H9 (cell line): ENCODE data around the gene PAM. TPM values are rescaled to one million over a fixed set of nuclear protein-coding genes. Genes with fewer than 3 reads are reported as not detected.

Experiments used
- DNase-seq: peaks from one replicate; pipeline ENCODE4 v3.0.0-alpha.2; 2017
- H2AFZ ChIP-seq: one replicate; pipeline ENCODE4 v1.6.1; 2013; ENCODE audit warnings: mild to moderate bottlenecking, low read length, control low read depth, moderate library complexity
- H2AK5ac ChIP-seq: 2 replicates; pipeline ENCODE4 v1.6.1; 2013; ENCODE audit warnings: low read length, control low read depth, mixed read lengths; ENCODE audit not compliant: insufficient read length
- H2BK120ac ChIP-seq: one replicate; pipeline ENCODE4 v1.6.1; 2013; ENCODE audit warnings: low read depth, mild to moderate bottlenecking, low read length, control low read depth, inconsistent platforms; ENCODE audit not compliant: poor library complexity, severe bottlenecking
- H2BK12ac ChIP-seq: 2 replicates; pipeline ENCODE4 v1.6.1; 2013; ENCODE audit warnings: low read length, control low read depth, mixed read lengths, low read depth; ENCODE audit not compliant: insufficient read length
- H2BK15ac ChIP-seq: 2 replicates; pipeline ENCODE4 v1.6.1; 2013; ENCODE audit warnings: low read depth, low read length, control low read depth
- H2BK20ac ChIP-seq: one replicate; pipeline ENCODE4 v1.6.1; 2013; ENCODE audit warnings: low read depth, mild to moderate bottlenecking, low read length, control low read depth, inconsistent platforms; ENCODE audit not compliant: poor library complexity, severe bottlenecking
- H2BK5ac ChIP-seq: 2 replicates; pipeline ENCODE4 v1.6.1; 2013; ENCODE audit warnings: low read length, control low read depth, mixed read lengths; ENCODE audit not compliant: insufficient read length
- H3K14ac ChIP-seq: 2 replicates; pipeline ENCODE4 v1.6.1; 2013; ENCODE audit warnings: low read length, control low read depth; ENCODE audit not compliant: insufficient read depth
- H3K18ac ChIP-seq: 2 replicates; pipeline ENCODE4 v1.6.1; 2013; ENCODE audit warnings: low read depth, mild to moderate bottlenecking, mixed read lengths, low read length, control low read depth; ENCODE audit not compliant: insufficient read length
- H3K23ac ChIP-seq: 2 replicates; pipeline ENCODE4 v1.6.1; 2013; ENCODE audit warnings: low read length, control low read depth, mixed read lengths, low read depth; ENCODE audit not compliant: insufficient read length
- H3K23me2 ChIP-seq: 2 replicates; pipeline ENCODE4 v1.6.1; 2013; ENCODE audit warnings: low read depth, mild to moderate bottlenecking, mixed read lengths, low read length, control low read depth; ENCODE audit not compliant: insufficient read length, poor library complexity, severe bottlenecking
- H3K27ac ChIP-seq: 2 replicates; pipeline ENCODE4 v1.5.1; 2013; ENCODE audit warnings: low read length, control low read depth, mixed read lengths, low read depth; ENCODE audit not compliant: insufficient read length
- H3K27me3 ChIP-seq: 2 replicates; pipeline ENCODE4 v1.6.1; 2013; ENCODE audit warnings: low read length, control low read depth, inconsistent platforms; ENCODE audit not compliant: insufficient read depth
- H3K4ac ChIP-seq: 2 replicates; pipeline ENCODE4 v1.6.1; 2013; ENCODE audit warnings: low read depth, mild to moderate bottlenecking, control low read depth, inconsistent platforms, low read length, moderate library complexity
- H3K4me1 ChIP-seq: 2 replicates; pipeline ENCODE4 v1.6.1; 2013; ENCODE audit warnings: low read length, control low read depth, inconsistent platforms; ENCODE audit not compliant: insufficient read depth
- H3K4me2 ChIP-seq: 2 replicates; pipeline ENCODE4 v1.6.1; 2013; ENCODE audit warnings: low read length, control low read depth, mixed read lengths; ENCODE audit not compliant: insufficient read length, insufficient read depth
- H3K56ac ChIP-seq: 2 replicates; pipeline ENCODE4 v1.6.1; 2013; ENCODE audit warnings: low read depth, mild to moderate bottlenecking, mixed read lengths, low read length, control low read depth; ENCODE audit not compliant: insufficient read length
- H3K79me1 ChIP-seq: 2 replicates; pipeline ENCODE4 v1.6.1; 2013; ENCODE audit warnings: low read depth, mild to moderate bottlenecking, moderate library complexity, low read length, control low read depth, inconsistent platforms; ENCODE audit not compliant: insufficient read depth, poor library complexity, severe bottlenecking
- H3K79me2 ChIP-seq: 2 replicates; pipeline ENCODE4 v1.6.1; 2013; ENCODE audit warnings: low read length, control low read depth, inconsistent platforms; ENCODE audit not compliant: insufficient read depth
- H3K9ac ChIP-seq: 2 replicates; pipeline ENCODE4 v1.6.1; 2013; ENCODE audit warnings: low read length, control low read depth, mixed read lengths; ENCODE audit not compliant: insufficient read length; ENCODE audit errors: extremely low read depth
- H3K9me3 ChIP-seq: one replicate; pipeline ENCODE4 v1.6.1; 2013; ENCODE audit warnings: low read depth, low read length, inconsistent platforms; ENCODE audit not compliant: control insufficient read depth
- H3T11ph ChIP-seq: one replicate; pipeline ENCODE4 v1.6.1; 2013; ENCODE audit warnings: mild to moderate bottlenecking, low read length, control low read depth, inconsistent platforms
- H4K20me1 ChIP-seq: one replicate; pipeline ENCODE4 v1.6.1; 2013; ENCODE audit not compliant: control insufficient read depth, insufficient read length, insufficient read depth
- H4K5ac ChIP-seq: 2 replicates; pipeline ENCODE4 v1.6.1; 2013; ENCODE audit warnings: low read depth, mild to moderate bottlenecking, mixed read lengths, low read length, control low read depth; ENCODE audit not compliant: insufficient read length
- H4K8ac ChIP-seq: replicated peaks from 2 replicates; pipeline ENCODE4 v1.6.1; 2013; ENCODE audit warnings: low read length, control low read depth, mixed read lengths, low read depth; ENCODE audit not compliant: insufficient read length
- H4K91ac ChIP-seq: 2 replicates; pipeline ENCODE4 v1.6.1; 2013; ENCODE audit warnings: low read depth, mild to moderate bottlenecking, moderate library complexity, mixed read lengths, low read length, control low read depth; ENCODE audit not compliant: insufficient read length
- H3K27ac Mint-ChIP-seq, 3 experiments: 2 replicates in 2 of 3; 3 replicates in 1 of 3; pipeline ENCODE4 v1.8.0; 2020 to 2021; ENCODE audit warnings: mixed read lengths in 3 of 3, mild to moderate bottlenecking in 1 of 3, moderate library complexity in 1 of 3
- H3K27me3 Mint-ChIP-seq: 2 replicates; pipeline ENCODE4 v1.8.0; 2021; ENCODE audit warnings: low read depth, mild to moderate bottlenecking, moderate library complexity, mixed read lengths
- H3K36me3 Mint-ChIP-seq, 3 experiments: 2 replicates in 2 of 3; 3 replicates in 1 of 3; pipeline ENCODE4 v1.8.0; 2020 to 2021; ENCODE audit warnings: low read depth in 3 of 3, mixed read lengths in 3 of 3; ENCODE audit not compliant: insufficient read depth in 1 of 3
- H3K4me1 Mint-ChIP-seq, 2 experiments: 2 replicates each; pipeline ENCODE4 v1.8.0; 2020; ENCODE audit warnings: mixed read lengths in 2 of 2
- H3K4me3 Mint-ChIP-seq, 2 experiments: 2 replicates in 1 of 2; 3 replicates in 1 of 2; pipeline ENCODE4 v1.8.0; 2020 to 2021; ENCODE audit warnings: mild to moderate bottlenecking in 2 of 2, mixed read lengths in 2 of 2, moderate library complexity in 1 of 2
- H3K9me3 Mint-ChIP-seq, 2 experiments: 2 replicates in 1 of 2; 3 replicates in 1 of 2; pipeline ENCODE4 v1.8.0; 2020; ENCODE audit warnings: mild to moderate bottlenecking in 2 of 2, mixed read lengths in 2 of 2, moderate library complexity in 1 of 2
- CTCF ChIP-seq: fragments of 200-600 bp; sonication (generic); conservative IDR thresholded peaks from 3 replicates; pipeline ENCODE4 v1.8.0; 2021; ENCODE audit warnings: antibody characterized with exemption, mild to moderate bottlenecking
- WGBS: extraction: QIAGEN DNeasy Blood & Tissue Kit; methylation state at CpG from one replicate; pipeline ENCODE4 v1.1.7; 2013; ENCODE audit warnings: missing lambda C conversion rate, low lambda C conversion rate, mixed read lengths; ENCODE audit not compliant: insufficient read length; ENCODE audit errors: extremely low coverage; 5-methylcytosine and 5-hydroxymethylcytosine counted together
- total RNA-seq: library from RNA; stranded (reverse); gene quantifications from 2 replicates; pipeline ENCODE4 v1.2.1, GENCODE V29; 2021

PAM gene
- total RNA-seq, 1 experiment from 2014 or later, result 31.5 TPM

DNA sequence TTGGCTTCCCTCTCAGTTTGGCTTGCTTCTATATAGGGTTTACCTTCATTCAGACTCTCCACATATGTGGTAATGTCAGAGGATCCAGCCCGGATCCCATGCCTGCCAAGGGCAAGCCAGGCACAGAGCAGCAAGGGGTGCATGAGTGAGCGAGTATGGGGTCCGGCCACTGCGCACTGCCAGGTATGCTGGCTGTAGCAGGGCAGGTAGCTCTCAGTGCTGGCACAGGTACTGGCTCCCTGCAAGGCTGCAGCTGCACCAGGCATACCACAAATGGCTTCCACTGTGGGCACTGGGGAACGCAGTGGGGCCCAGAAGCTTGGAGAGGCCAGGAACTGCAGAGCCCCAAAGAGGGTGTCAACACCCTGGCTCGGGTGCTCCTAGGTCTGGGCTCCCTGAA lies 278.6 kb downstream of the PAM start:
- WGBS, result no CpG with 5 or more reads among the region's 6 CpGs
- Histone ChIP-seq H3K56ac (no peak overlapping the region), H3K9ac (no peak overlapping the region), H3K4me2 (no peak overlapping the region), H3K27ac (no peak overlapping the region), H2BK20ac (no peak overlapping the region), H2BK12ac (no peak overlapping the region), H2AK5ac (no peak overlapping the region), H2BK120ac (no peak overlapping the region), H4K20me1 (no peaks in the 10 kb centered on the region), H3K79me2 (no peaks in the 10 kb centered on the region), H3K18ac (no peak overlapping the region), H3K14ac (no peak overlapping the region), H3T11ph (no peak overlapping the region), H3K9me3 (peaks cover 13% of the 10 kb centered on the region), H4K5ac (no peak overlapping the region), H3K27me3 (no peaks in the 10 kb centered on the region), H3K4ac (no peak overlapping the region), H3K4me1 (no peaks in the 10 kb centered on the region), H2BK5ac (no peak overlapping the region), H2BK15ac (no peak overlapping the region), H3K23me2 (no peaks in the 10 kb centered on the region), H3K23ac (no peak overlapping the region), H4K91ac (no peak overlapping the region), H2AFZ (no peak overlapping the region), H3K79me1 (no peaks in the 10 kb centered on the region), H4K8ac (no peak overlapping the region)
- Mint-ChIP-seq H3K27ac (no peak overlapping the region), H3K9me3 (peaks cover 2 to 7% of the 10 kb centered on the region in 2 experiments; a peak in 3 of 5 replicates), H3K4me3 (no peak overlapping the region), H3K27me3 (no peaks in the 10 kb centered on the region), H3K4me1 (no peaks in the 10 kb centered on the region), H3K36me3 (peaks cover 5 to 22% (median 5%) of the 10 kb centered on the region in 3 experiments; a peak in 6 of 7 replicates)
- no peak for DNase-seq
- TF ChIP-seq CTCF, result no peak
